ENCODE results near the gene TRMT11. TPM values are rescaled to one million over a fixed set of nuclear protein-coding genes. Genes with fewer than 3 reads are reported as not detected.
"Not testable (repeated sequence)": the region's sequence is repeated elsewhere in the genome, so short reads cannot be mapped to it uniquely, and the experiment has no call there.

TRMT11 gene
- total RNA-seq, 1 donor from 2014 or later, result 28.7 TPM

DNA sequence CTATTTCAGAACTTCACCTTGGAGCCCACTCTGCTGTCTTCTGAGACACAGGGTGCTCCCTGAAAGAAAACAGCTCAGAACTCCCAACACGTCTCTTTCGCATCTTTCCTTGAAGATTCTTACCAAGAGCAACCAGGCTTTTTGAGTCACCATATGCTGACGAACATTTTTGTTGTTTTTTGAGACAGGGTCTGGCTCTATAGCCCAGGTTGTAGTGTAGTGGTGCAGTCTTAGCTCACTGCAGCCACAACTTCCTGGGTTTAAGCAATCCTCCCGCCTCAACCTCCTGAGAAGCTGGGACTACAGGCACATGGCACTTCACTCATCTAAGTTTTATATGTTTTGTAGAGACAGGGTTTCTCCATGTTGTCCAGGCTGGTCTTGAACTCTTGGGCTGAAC, 68.5 kb downstream of the TRMT11 start:
- FAIRE-seq (no peak), DNase-seq (ENCODE audit: low read depth) (no peak)
- Histone ChIP-seq H3K27me3 (ENCODE audit: control insufficient read depth, insufficient read depth, low read length) (no peaks in the 10 kb centered on the region), H3K4me3 (ENCODE audit: low read depth, low read length) (no peak overlapping the region), H3K36me3 (ENCODE audit: control insufficient read depth, insufficient read depth, low read length) (no peaks in the 10 kb centered on the region)
- TF ChIP-seq, protein P1, sequence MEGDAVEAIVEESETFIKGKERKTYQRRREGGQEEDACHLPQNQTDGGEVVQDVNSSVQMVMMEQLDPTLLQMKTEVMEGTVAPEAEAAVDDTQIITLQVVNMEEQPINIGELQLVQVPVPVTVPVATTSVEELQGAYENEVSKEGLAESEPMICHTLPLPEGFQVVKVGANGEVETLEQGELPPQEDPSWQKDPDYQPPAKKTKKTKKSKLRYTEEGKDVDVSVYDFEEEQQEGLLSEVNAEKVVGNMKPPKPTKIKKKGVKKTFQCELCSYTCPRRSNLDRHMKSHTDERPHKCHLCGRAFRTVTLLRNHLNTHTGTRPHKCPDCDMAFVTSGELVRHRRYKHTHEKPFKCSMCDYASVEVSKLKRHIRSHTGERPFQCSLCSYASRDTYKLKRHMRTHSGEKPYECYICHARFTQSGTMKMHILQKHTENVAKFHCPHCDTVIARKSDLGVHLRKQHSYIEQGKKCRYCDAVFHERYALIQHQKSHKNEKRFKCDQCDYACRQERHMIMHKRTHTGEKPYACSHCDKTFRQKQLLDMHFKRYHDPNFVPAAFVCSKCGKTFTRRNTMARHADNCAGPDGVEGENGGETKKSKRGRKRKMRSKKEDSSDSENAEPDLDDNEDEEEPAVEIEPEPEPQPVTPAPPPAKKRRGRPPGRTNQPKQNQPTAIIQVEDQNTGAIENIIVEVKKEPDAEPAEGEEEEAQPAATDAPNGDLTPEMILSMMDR (IDR thresholded peaks at IDR 0.05; ENCODE audit: insufficient read depth, low read length, severe bottlenecking), result no peak

DNA sequence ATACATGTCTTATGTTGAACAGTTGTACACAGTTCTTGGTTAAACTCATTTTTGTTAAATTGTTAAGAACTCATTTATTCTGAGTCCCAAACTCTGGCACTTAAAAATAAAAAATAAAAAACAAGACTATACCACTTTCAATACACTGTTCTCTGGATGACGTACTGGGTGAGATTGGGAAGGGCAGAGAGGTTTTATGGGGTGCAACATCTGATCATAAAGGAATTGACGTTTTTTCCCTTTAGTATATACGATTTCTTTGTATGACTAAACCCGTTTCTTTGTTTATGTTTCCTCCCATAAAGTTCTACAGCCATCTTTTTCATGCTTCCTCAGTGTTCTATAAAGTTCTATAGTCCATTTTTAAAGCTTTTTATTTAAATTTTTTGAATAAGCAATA, 69.1 kb downstream of the TRMT11 start:
- no peaks in the 10 kb centered on the region for H3K36me3 ChIP-seq (ENCODE audit: control insufficient read depth, insufficient read depth, low read length)
- DNase-seq (ENCODE audit: low read depth) (no peak), FAIRE-seq (no peak)
- H3K4me3 ChIP-seq (ENCODE audit: low read depth, low read length), result no peak overlapping the region
- TF ChIP-seq, protein P1 (IDR thresholded peaks at IDR 0.05; ENCODE audit: insufficient read depth, low read length, severe bottlenecking), result no peak
- no peaks in the 10 kb centered on the region for H3K27me3 ChIP-seq (ENCODE audit: control insufficient read depth, insufficient read depth, low read length)

DNA sequence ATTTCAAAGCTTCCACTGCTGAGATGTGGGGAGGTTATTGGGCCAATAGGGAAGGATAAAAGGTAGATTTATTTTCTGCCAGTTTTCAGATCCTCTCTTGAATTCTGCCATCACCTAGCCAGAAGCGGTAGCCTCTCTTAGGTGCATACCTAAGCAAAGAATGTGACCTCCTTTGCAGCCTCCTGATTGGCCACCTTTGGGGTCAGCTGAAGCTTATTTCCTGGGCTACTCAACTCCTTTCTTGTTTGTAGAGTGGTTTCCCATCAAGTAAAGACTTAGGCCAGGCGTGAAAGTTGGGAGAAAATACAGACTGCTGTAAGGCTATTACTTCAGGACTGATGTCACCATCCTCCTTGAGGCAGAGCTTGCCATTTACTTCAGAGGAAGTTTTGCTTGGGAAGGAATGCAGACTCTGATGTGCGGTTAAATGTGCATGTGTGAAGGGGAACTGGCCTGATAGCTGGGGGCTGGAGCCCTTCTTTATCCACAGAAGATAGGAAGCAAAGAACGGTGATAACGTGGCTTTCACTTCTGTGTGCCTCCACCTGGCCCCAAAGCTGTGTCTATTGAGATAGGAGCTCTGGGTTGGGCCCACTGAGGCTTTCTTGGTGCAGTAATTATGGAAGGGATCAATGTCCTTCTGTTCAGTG, 70.1 kb downstream of the TRMT11 start:
- TF ChIP-seq, protein P1 (IDR thresholded peaks at IDR 0.05; ENCODE audit: insufficient read depth, low read length, severe bottlenecking), result no peak
- no peak overlapping the region for H3K4me3 ChIP-seq (ENCODE audit: low read depth, low read length)
- no peak for DNase-seq (ENCODE audit: low read depth)
- H3K27me3 ChIP-seq (ENCODE audit: control insufficient read depth, insufficient read depth, low read length), result no peaks in the 10 kb centered on the region
- no peaks in the 10 kb centered on the region for H3K36me3 ChIP-seq (ENCODE audit: control insufficient read depth, insufficient read depth, low read length)
- no peak for FAIRE-seq

DNA sequence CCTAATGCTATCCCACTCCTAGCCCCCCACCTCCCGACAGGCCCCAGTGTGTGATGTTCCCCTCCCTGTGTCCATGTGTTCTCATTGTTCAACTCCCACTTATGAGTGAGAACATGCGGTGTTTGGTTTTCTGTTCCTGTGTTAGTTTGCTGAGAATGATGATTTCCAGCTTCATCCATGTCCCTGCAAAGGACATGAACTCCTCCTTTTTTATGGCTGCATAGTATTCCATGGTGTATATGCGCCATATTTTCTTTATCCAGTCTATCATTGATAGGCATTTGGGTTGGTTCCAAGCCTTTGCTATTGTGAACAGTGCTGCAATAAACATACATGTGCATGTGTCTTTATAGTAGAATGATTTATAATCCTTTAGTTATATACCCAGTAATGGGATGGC, 71.7 kb downstream of the TRMT11 start:
- DNase-seq (ENCODE audit: low read depth); H3K36me3 ChIP-seq (ENCODE audit: control insufficient read depth, insufficient read depth, low read length); FAIRE-seq; H3K4me3 ChIP-seq (ENCODE audit: low read depth, low read length); H3K27me3 ChIP-seq (ENCODE audit: control insufficient read depth, insufficient read depth, low read length): not testable (repeated sequence)

DNA sequence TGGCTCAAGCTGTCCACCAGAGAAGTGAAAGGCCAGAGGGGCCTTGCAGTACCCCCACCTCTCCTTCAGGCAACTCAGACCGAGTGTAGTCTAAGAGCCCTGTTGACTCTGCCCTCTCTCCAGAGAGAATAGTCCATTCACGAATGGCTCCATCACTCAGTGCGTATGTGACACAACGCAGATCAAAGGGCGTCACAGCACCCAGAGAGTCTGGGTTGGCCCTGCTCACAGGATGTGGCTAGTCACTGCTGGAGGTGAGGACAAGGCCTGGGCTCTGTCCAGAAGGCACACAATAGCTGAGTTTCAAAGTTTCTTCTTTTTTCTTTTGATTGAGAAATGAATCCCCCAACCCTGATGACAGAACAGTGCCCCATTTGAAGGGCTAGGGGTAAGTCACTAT, 74.1 kb downstream of the TRMT11 start:
- TF ChIP-seq, protein P1 (IDR thresholded peaks at IDR 0.05; ENCODE audit: insufficient read depth, low read length, severe bottlenecking), result no peak
- no peak for FAIRE-seq
- no peak for DNase-seq (ENCODE audit: low read depth)

DNA sequence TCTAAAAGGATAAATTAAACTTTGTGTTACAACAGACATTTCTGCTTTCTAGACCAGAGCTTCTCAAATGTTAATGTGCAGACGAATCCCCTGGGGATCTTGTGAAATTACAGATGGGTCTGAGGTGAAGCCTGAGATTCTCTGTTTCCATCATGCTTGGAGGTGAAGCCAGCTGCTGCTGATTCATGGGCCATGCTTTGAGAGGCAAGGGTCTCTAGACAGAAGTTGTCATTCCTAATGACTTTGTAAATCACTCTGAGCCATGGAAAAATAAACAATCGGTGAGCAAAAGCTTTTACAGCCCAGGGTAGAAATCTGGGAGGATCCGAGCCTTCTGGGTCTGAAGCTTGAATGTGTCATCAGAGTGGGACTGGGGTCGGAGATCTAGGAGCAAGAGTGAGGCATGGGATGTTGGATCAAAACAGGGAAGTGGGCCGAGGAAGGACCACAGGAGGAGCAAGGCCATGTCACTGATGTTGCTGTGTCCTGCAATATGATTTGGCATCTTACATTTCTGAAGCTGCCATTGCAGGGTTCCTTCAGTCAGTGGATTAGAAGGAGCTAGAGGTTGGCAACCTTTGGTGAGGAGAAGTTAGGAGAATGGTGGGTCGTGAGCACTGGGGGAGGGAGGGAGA, 77.3 kb downstream of the TRMT11 start:
- Histone ChIP-seq H3K4me3 (ENCODE audit: low read depth, low read length) (no peak overlapping the region), H3K27me3 (ENCODE audit: control insufficient read depth, insufficient read depth, low read length) (no peaks in the 10 kb centered on the region), H3K36me3 (ENCODE audit: control insufficient read depth, insufficient read depth, low read length) (no peaks in the 10 kb centered on the region)
- FAIRE-seq, result peak; percentile 7
- TF ChIP-seq, protein P1 (IDR thresholded peaks at IDR 0.05; ENCODE audit: insufficient read depth, low read length, severe bottlenecking), result no peak
- no peak for DNase-seq (ENCODE audit: low read depth)

More for the DNA sequence above, 74.1 kb downstream of the TRMT11 start:
- no peaks in the 10 kb centered on the region for H3K27me3 ChIP-seq (ENCODE audit: control insufficient read depth, insufficient read depth, low read length)
- no peak overlapping the region for H3K4me3 ChIP-seq (ENCODE audit: low read depth, low read length)
- H3K36me3 ChIP-seq (ENCODE audit: control insufficient read depth, insufficient read depth, low read length), result no peaks in the 10 kb centered on the region

Measured in bronchial epithelial cell (primary cell).